Activated CD4-positive, CD25-positive, alpha-beta regulatory T cell treated with anti-CD3 and anti-CD28 coated beads, Interleukin-2, amount 50 U/mL, for 72 hours (primary cell): ENCODE measurements around the gene AKAP6.
"Not testable (repeated sequence)": the region's sequence is repeated elsewhere in the genome, so short reads cannot be mapped to it uniquely, and the experiment has no call there.

Experiments
- DNase-seq: peaks from one replicate; pipeline ENCODE4 v3.0.0; 2021

Gene AKAP6

GRCh38 chr14:32546246-32546645 lies 217.1 kb downstream of the AKAP6 start:
- no peak for DNase-seq

GRCh38 chr14:32552766-32553165 lies 223.7 kb downstream of the AKAP6 start:
- no peak for DNase-seq

- no peak for DNase-seq
These were observed 229.9 kb downstream of the AKAP6 start for GRCh38 chr14:32559048-32559447.

- DNase-seq = no peak
These were observed 230.5 kb downstream of the AKAP6 start for GRCh38 chr14:32559590-32559989.

- DNase-seq = no peak
These were observed 231.2 kb downstream of the AKAP6 start for GRCh38 chr14:32560209-32560857.

- DNase-seq = no peak
These were observed 232.4 kb downstream of the AKAP6 start for GRCh38 chr14:32561520-32561919.

- DNase-seq = no peak
These were observed 235.5 kb downstream of the AKAP6 start for GRCh38 chr14:32564596-32564995.

GRCh38 chr14:32565256-32565655 lies 236.2 kb downstream of the AKAP6 start:
- no peak for DNase-seq

- DNase-seq = no peak
These were observed 238.7 kb downstream of the AKAP6 start for GRCh38 chr14:32567543-32568384.

- DNase-seq = no peak
These were observed 242.5 kb downstream of the AKAP6 start for GRCh38 chr14:32571551-32571950.

GRCh38 chr14:32571995-32572866 lies 243.1 kb downstream of the AKAP6 start:
- no peak for DNase-seq

GRCh38 chr14:32572867-32573150 lies 243.7 kb downstream of the AKAP6 start:
- no peak for DNase-seq

GRCh38 chr14:32574269-32574668 lies 245.2 kb downstream of the AKAP6 start:
- no peak for DNase-seq

- DNase-seq = no peak
These were observed 247.1 kb downstream of the AKAP6 start for GRCh38 chr14:32576088-32576795.

- DNase-seq = no peak
These were observed 247.9 kb downstream of the AKAP6 start for GRCh38 chr14:32576977-32577376.

- no peak for DNase-seq
These were observed 249.1 kb downstream of the AKAP6 start for GRCh38 chr14:32578181-32578580.

GRCh38 chr14:32583427-32583826 lies 254.3 kb downstream of the AKAP6 start:
- DNase-seq = not testable (repeated sequence)

- no peak for DNase-seq
These were observed 255.0 kb downstream of the AKAP6 start for GRCh38 chr14:32584079-32584478.

- no peak for DNase-seq
These were observed 258.4 kb downstream of the AKAP6 start for GRCh38 chr14:32587461-32587860.

- DNase-seq = no peak
These were observed 259.6 kb downstream of the AKAP6 start for GRCh38 chr14:32588448-32589320.

- no peak for DNase-seq
These were observed 261.1 kb downstream of the AKAP6 start for GRCh38 chr14:32590157-32590556.
